ENCODE data around the gene EPS15. TPM values are rescaled to one million over a fixed set of nuclear protein-coding genes. Genes with fewer than 3 reads are reported as not detected.
A peak's percentile ranks its signal among the peaks of the same experiment; 100 is the strongest.

Gene EPS15
- total RNA-seq, 2 experiments from 2014 or later: 75.7 to 77.1 TPM

DNA sequence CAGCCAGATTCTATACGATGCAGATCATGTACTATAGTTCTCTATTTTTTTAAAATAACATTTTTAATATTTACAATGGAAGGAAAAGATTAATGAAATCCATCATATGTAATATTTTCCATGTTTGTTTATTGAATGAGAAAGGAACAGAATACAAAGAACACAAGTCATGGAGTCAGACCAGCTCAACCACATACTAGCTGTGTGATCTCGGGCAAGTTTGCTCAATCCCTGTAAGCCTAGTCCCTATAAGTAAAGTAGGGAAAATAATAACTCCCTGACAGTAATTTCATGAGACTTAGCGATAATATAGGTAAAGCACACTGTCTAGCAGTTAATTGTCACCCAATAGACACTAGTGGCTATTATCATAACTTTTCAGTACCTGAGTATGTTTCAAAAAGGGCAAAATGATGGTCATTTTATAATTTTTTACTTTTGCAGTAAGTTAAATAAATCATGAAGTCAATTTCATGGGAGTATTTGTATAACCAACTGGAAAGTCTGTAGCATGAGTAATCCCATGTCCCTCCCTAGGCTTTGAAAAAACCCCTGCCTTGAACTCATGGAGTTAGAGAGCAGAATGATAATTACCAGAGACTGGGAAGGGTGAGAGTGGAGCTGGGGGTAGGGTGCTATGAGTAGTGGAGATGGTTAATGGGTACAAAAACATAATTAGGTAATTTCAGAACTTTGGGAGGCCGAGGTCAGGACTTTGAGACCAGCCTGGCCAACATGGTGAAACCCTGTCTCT, 37.0 kb upstream of the EPS15 start:
- Mint-ChIP-seq H3K27me3 (peaks cover 3% of the 10 kb centered on the region), H3K36me3 (peaks cover 5% of the 10 kb centered on the region), H3K4me1 (peaks cover 5% of the 10 kb centered on the region), H3K27ac (no peak overlapping the region), H3K4me3 (no peak overlapping the region), H3K9me3 (no peaks in the 10 kb centered on the region)
- POLR2A ChIA-PET: no interaction called here
- no peak for ATAC-seq (ENCODE audit: low read depth)
- no peak for DNase-seq

DNA sequence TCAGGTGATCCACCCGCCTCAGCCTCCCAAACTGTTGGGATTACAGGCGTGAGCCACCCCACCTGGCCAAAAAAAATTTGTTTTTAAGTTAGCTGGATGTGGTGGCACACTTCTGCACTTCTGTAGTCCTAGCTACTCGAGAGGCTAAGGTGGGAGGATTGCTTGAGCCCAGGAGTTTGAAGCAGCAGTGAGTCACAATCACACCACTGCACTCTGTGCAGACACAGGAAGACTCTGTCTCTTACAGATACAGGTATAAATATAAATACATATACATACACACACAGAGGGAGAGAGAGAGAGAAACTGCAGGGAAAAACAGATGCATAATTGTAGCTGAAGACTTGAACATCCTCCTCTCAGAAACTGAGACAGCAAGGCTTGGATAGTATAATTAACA, 34.8 kb upstream of the EPS15 start:
- Mint-ChIP-seq H3K36me3 (peaks cover 5% of the 10 kb centered on the region), H3K4me3 (no peak overlapping the region), H3K4me1 (peaks cover 10% of the 10 kb centered on the region), H3K27me3 (peaks cover 3% of the 10 kb centered on the region), H3K9me3 (no peaks in the 10 kb centered on the region), H3K27ac (no peak overlapping the region)
- POLR2A ChIA-PET: no interaction called here
- ATAC-seq (ENCODE audit: low read depth) (no peak), DNase-seq (no peak)

DNA sequence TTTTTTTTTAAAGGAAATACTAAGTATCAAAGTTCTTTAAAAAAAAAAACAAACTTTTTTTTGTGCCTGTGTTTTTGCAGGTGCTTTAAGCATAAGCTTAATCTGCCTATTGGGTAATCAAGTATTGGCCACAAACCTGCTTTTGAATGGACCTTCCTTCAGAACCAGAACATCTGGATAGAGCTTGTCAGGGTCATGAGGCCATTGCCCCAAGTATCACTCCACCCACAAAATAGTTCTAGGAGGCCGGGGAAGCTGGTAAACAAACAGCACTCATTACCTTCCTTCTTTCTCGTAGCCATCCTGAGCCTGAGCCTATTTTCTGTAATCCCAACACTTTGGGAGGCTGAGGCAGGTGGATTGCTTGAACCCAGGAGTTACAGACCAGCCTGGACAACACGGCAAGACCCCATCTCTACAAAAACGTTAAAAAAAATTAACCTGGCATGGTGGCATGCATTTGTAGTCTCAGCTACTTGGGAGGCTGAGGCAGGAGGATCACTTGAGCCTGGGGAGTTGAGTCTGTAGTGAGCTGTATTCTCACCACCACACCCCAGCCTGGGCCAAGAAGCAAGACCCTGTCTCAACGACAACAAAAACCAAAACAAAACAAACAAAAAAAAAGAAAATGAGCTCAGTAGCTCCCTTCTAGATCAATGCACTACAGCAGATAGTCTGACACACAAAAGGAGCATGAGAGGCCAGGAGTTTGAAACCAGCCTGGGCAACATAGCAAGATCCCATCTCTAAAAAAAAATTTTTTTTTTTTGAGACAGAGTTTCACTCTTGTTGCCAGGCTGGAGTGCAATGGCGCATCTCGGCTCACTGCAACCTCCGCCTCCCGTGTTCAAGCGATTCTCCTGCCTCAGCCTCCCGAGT, 34.1 kb upstream of the EPS15 start:
- no peak for ATAC-seq (ENCODE audit: low read depth)
- POLR2A ChIA-PET: no interaction called here
- Mint-ChIP-seq H3K9me3 (no peaks in the 10 kb centered on the region), H3K4me3 (no peak overlapping the region), H3K27ac (no peak overlapping the region), H3K4me1 (peaks cover 16% of the 10 kb centered on the region), H3K27me3 (peaks cover 3% of the 10 kb centered on the region), H3K36me3 (peaks cover 5% of the 10 kb centered on the region)
- no peak for DNase-seq

DNA sequence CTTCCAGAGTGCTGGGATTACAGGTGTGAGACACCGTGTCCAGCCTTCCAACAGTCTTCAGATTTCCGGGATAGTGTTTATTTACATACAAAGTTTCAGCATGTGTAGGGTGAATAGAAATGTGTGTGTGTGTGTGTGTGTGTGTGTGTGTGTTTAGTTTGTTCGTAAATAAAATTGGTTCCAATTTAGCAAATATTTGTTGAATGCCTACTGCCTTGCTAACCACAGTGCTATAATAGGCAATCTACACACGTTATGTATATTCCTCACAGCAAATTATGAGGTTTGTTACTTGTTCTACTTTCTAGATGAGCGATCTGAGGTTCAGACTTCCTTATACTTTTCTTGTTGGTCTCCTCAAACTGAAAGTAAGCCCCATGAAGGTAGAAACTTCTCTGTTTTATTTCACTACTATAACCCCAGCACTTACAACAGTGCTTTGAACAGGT, 32.8 kb upstream of the EPS15 start:
- Mint-ChIP-seq H3K27ac (no peak overlapping the region), H3K9me3 (no peaks in the 10 kb centered on the region), H3K4me1 (peaks cover 16% of the 10 kb centered on the region), H3K36me3 (peaks cover 5% of the 10 kb centered on the region), H3K4me3 (no peak overlapping the region), H3K27me3 (peaks cover 3% of the 10 kb centered on the region)
- ATAC-seq (ENCODE audit: low read depth) (no peak), DNase-seq (no peak)
- POLR2A ChIA-PET: no interaction called here

DNA sequence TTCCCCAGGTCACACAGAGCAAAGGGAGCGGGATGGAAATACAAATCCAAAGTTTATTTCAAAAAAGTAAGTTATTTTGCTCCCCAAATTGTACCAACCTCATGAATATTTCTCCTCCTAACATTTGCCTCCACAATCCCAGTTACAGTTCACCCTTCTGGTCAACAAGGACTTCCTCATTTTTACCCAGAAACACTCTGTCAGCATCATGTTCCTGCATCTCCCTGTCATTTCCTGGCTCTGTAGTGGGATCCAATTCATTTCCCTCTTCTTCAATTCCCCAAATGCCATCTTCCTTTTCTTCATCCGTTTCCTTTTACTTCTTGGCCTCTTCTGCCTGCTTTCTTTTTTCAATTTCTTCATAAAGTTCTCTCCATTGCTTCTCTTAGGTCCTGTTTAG, 32.0 kb upstream of the EPS15 start:
- H3K4me1 Mint-ChIP-seq: peaks cover 16% of the 10 kb centered on the region
- H3K4me3 Mint-ChIP-seq: no peak overlapping the region
- POLR2A ChIA-PET: no interaction called here
- H3K27me3 Mint-ChIP-seq: peaks cover 3% of the 10 kb centered on the region
- peak overlapping the region; percentile 7 for H3K27ac Mint-ChIP-seq
- DNase-seq (no peak), ATAC-seq (ENCODE audit: low read depth) (no peak)
- no peaks in the 10 kb centered on the region for H3K9me3 Mint-ChIP-seq
- H3K36me3 Mint-ChIP-seq: peaks cover 5% of the 10 kb centered on the region

DNA sequence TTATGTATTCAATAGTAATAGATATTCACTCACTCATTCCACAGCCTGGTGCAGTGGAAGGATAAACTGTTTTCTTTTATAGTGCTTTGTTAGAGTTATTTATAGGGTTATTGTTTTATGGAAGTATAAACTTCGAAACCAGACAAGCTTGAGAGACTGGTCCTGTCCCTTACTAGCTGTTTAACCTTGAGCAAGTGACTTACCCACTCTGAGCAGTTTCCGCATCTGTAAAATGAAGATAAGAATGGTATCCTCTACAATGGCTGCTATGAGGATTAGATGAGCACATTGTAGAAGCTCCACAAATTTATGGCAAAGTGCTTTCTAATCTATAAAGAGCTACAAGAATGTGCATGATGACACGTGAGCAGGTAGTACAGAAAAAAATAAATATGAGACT, 30.8 kb upstream of the EPS15 start:
- H3K36me3 Mint-ChIP-seq: peaks cover 5% of the 10 kb centered on the region
- H3K4me1 Mint-ChIP-seq: peaks cover 16% of the 10 kb centered on the region
- no peak overlapping the region for H3K4me3 Mint-ChIP-seq
- no peaks in the 10 kb centered on the region for H3K9me3 Mint-ChIP-seq
- ATAC-seq (ENCODE audit: low read depth) (no peak), DNase-seq (no peak)
- POLR2A ChIA-PET: no interaction called here
- H3K27ac Mint-ChIP-seq: no peak overlapping the region
- peaks cover 3% of the 10 kb centered on the region for H3K27me3 Mint-ChIP-seq

DNA sequence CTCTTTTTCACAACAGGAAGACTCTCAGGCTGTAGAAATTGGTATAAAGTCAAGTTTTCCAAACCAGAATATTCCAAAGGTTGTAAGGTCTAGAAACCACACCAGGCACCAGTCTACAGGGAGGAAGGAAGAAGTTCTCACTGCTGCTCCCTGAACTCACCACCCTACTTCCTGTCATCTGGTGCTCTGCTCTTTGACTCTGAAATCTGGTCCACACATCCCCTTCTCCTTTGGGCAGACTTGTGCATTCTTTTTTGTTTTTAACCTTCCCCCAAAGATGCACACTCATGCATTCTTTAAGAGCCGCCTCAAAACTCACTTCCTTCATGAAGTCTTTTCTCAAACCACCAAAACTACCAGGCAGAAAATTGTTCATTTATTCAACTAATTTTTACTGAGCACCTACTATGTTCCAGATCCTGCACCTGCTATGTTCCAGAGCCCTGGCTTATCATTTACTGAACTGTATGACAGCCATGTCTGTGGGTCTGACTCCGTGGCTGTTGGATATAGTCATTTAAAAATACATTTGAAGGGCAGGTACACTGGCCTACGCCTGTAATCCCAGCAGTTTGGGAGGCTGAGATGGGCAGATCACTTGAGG, 30.1 kb upstream of the EPS15 start:
- DNase-seq: no peak
- peaks cover 5% of the 10 kb centered on the region for H3K36me3 Mint-ChIP-seq
- H3K4me3 Mint-ChIP-seq: peak overlapping the region; percentile 38
- no peaks in the 10 kb centered on the region for H3K9me3 Mint-ChIP-seq
- peaks cover 16% of the 10 kb centered on the region for H3K4me1 Mint-ChIP-seq
- POLR2A ChIA-PET: no interaction called here
- peak overlapping the region; percentile 80 for H3K27ac Mint-ChIP-seq
- ATAC-seq (ENCODE audit: low read depth): peak; percentile 81
- no peaks in the 10 kb centered on the region for H3K27me3 Mint-ChIP-seq

DNA sequence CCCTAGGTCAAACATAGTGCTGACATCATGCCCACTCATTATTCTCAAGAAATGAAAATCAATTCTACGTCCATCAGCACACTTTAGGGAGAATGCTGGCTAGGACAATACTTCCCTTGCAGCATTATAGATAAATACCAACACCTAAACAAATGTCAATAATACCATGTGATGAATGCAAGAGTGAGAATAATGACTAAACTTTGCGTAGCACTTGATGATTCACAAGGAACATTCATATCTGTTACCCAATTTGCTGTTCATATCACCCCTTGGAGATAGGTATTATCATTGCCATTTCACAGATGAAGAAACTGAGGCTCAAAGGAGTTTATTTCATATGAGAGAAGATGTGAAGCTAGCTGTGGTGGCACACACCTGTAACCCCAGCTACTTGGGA, 24.8 kb upstream of the EPS15 start:
- POLR2A ChIA-PET: no interaction called here
- peaks cover 4% of the 10 kb centered on the region for H3K36me3 Mint-ChIP-seq
- H3K9me3 Mint-ChIP-seq: no peaks in the 10 kb centered on the region
- no peaks in the 10 kb centered on the region for H3K27me3 Mint-ChIP-seq
- ATAC-seq (ENCODE audit: low read depth): no peak
- peaks cover 10% of the 10 kb centered on the region for H3K4me1 Mint-ChIP-seq
- H3K27ac Mint-ChIP-seq: no peak overlapping the region
- DNase-seq: no peak
- no peak overlapping the region for H3K4me3 Mint-ChIP-seq

DNA sequence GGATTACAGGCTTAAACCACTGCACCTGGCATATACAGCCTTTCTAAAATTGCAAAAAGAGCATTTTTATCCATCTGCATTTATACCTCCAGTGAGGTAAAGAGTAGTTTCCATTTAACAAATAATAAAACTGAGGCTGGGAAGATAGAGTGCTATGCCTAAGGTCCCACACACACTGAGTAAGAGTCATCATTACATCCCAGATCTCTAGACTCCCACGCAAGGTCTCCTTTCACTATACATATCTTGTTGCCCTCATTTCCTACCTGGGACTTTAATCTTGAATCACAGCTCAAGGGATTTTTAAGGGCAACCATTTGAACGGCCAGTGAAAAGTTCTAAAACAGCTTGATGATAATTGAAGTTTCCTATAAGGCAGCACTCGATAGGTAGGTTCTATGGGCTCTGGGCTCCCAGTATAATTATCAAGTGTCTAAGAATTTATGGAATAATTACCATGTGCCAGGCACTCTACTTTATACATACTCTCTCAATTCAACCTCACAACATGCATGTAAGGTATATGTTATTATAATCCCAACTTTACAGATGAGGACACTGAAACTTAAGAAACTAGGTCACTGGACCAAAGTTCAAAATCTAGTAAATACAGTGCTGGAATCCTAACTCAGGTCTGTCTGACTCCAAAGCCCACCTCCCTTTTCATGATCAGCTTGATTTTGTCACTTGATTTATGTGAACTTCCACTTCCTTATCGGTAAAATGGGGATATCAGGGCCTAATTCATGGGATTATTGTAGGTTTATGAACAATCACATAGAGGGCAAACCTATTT, 23.3 kb upstream of the EPS15 start:
- H3K4me1 Mint-ChIP-seq: peaks cover 4% of the 10 kb centered on the region
- DNase-seq (no peak), ATAC-seq (ENCODE audit: low read depth) (no peak)
- no peak overlapping the region for H3K27ac Mint-ChIP-seq
- H3K36me3 Mint-ChIP-seq: peaks cover 4% of the 10 kb centered on the region
- no peak overlapping the region for H3K4me3 Mint-ChIP-seq
- H3K27me3 Mint-ChIP-seq: no peaks in the 10 kb centered on the region
- H3K9me3 Mint-ChIP-seq: no peaks in the 10 kb centered on the region
- POLR2A ChIA-PET: no interaction called here

DNA sequence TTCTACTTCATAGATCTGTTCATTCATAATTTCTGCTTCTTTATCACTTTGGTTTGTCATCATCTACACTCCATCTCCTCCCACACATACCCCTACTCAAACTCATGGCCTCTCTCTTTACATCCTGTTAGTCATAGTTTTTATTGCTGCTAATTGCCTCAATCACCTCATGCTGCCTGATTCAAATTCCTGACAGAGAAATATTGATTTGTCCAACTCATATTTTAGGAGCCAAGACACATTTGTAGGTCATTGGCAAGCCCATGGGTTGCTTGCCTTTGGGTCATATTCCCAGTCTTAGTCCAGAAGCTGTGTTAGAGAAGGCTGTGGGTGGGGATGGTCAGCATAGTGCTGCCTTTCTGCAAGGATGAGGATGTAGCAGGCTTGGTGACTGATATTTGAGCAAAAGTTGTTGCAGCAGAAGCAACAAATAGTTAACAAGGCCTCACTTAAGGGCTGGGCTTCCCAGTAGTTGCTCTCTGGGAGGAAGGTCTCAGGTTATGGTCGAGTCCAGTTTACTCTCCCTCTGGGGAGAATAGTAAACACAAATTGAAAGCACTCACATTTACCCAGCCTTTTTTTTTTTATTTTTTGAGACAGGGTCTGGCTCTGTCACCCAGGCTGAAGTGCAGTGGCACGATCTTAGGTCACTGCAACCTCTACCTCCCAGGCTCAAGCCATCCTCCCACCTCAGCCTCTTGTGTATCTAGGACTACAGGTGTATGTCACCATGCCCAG, 22.4 kb upstream of the EPS15 start:
- Mint-ChIP-seq H3K4me3 (no peak overlapping the region), H3K4me1 (peaks cover 4% of the 10 kb centered on the region), H3K27ac (no peak overlapping the region), H3K36me3 (peaks cover 4% of the 10 kb centered on the region), H3K9me3 (no peaks in the 10 kb centered on the region), H3K27me3 (no peaks in the 10 kb centered on the region)
- DNase-seq: no peak
- POLR2A ChIA-PET: no interaction called here
- no peak for ATAC-seq (ENCODE audit: low read depth)

DNA sequence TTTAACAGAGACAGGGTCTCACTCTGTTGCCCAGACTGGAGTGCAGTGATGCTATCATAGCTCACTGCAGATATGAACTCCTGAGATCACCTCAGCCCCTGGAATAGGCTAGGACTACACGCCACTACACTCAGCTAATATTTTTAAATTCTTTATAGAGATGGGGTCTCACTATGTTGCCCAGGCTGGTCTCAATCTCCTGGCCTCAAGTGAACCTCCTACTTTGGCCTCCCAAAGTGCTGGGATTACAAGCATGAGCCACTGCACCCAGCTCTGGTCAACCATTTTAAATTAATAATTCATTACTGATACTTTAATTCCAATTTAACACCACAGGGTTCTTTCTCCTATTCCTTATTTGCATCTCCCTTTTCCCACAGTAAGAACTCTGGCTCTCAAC, 18.5 kb upstream of the EPS15 start:
- Mint-ChIP-seq H3K4me3 (no peak overlapping the region), H3K27me3 (no peaks in the 10 kb centered on the region), H3K36me3 (peaks cover 4% of the 10 kb centered on the region), H3K27ac (no peak overlapping the region), H3K4me1 (peaks cover 12% of the 10 kb centered on the region), H3K9me3 (no peaks in the 10 kb centered on the region)
- DNase-seq (no peak), ATAC-seq (ENCODE audit: low read depth) (no peak)
- POLR2A ChIA-PET: no interaction called here

DNA sequence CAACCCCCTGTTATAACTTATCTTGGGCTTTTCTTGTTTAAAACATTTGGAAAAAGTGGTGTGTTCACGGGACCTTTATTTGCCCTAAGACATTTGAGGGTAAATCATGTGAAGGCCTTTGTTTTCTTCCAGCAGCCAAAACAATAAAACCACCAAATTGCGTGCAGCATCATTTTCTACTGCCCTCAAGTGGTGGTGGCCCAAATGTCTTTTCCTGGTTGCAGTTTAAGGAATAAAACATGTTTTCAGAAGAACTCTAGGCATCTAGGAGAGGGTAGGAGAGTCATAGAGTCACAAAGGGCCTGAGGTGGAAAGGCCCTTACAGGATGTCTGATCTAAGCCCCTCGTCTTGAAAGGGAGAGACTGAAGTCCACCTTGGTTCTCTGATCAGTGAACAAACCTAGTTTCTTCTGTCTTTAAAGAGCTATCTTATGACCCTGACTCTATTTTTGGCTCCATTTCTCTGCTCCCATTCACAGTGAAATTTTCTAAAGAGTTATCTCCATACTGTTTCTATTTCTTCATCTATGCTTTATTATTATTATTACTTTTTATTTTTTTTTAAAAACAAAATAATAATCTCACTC, 16.0 kb upstream of the EPS15 start:
- Mint-ChIP-seq H3K27me3 (no peaks in the 10 kb centered on the region), H3K4me3 (no peak overlapping the region), H3K4me1 (peaks cover 8% of the 10 kb centered on the region), H3K9me3 (no peaks in the 10 kb centered on the region), H3K36me3 (peaks cover 1% of the 10 kb centered on the region), H3K27ac (no peak overlapping the region)
- DNase-seq (no peak), ATAC-seq (ENCODE audit: low read depth) (peak; percentile 22)
- POLR2A ChIA-PET: no interaction called here
